ENCODE results near the gene RPE65.

DNA sequence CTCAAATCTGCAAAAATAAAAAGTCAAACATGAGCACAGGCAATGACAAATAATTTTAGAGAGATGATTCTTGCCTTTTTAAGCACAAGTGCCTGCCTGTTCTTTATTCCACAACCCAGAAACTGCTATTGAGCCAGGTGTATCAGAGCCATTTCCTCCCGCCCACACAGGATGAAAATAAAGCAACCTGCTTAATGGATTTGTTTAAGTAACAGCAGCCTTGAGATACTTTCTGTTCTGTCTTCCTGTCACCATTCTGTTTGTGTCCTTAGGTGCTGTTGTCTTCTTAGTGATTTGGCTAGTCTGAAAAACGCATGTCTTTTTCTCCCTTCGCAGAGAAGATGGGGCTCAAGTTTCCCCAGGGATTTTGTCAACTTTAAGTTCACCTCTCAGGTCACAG lies 11.4 kb downstream of the RPE65 start:
- no peak for TF ChIP-seq POLR2A (IDR thresholded peaks at IDR 0.05)
- TF ChIP-seq, protein P1, sequence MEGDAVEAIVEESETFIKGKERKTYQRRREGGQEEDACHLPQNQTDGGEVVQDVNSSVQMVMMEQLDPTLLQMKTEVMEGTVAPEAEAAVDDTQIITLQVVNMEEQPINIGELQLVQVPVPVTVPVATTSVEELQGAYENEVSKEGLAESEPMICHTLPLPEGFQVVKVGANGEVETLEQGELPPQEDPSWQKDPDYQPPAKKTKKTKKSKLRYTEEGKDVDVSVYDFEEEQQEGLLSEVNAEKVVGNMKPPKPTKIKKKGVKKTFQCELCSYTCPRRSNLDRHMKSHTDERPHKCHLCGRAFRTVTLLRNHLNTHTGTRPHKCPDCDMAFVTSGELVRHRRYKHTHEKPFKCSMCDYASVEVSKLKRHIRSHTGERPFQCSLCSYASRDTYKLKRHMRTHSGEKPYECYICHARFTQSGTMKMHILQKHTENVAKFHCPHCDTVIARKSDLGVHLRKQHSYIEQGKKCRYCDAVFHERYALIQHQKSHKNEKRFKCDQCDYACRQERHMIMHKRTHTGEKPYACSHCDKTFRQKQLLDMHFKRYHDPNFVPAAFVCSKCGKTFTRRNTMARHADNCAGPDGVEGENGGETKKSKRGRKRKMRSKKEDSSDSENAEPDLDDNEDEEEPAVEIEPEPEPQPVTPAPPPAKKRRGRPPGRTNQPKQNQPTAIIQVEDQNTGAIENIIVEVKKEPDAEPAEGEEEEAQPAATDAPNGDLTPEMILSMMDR (IDR thresholded peaks at IDR 0.05): no peak
